AG09309 (cell line): ENCODE data around the gene RBFOX2.
A peak's percentile ranks its signal among the peaks of the same experiment; 100 is the strongest.
"Not testable (repeated sequence)": the region's sequence is repeated elsewhere in the genome, so short reads cannot be mapped to it uniquely, and the experiment has no call there.

ENCODE experiments used
- DNase-seq: peaks from one replicate; pipeline ENCODE4 v3.0.0-alpha.2; 2010; ENCODE audit warnings: low read depth
- H3K4me3 ChIP-seq: 2 replicates; pipeline ENCODE4 v1.5.1; 2011; ENCODE audit warnings: mild to moderate bottlenecking, low read depth, low read length, moderate library complexity; ENCODE audit not compliant: control insufficient read depth
- CTCF ChIP-seq: IDR thresholded peaks from 2 replicates; pipeline ENCODE4 v1.5.1; 2011; ENCODE audit warnings: mild to moderate bottlenecking, low read depth, low read length, inconsistent platforms; ENCODE audit not compliant: insufficient read depth, control insufficient read depth; ENCODE audit errors: missing control alignments

RBFOX2 gene

GRCh38 chr22:36055376-36056295 lies 27.0 kb upstream of the RBFOX2 start:
- peak; percentile 13 for DNase-seq
- TF ChIP-seq CTCF, result no peak
- no peak overlapping the region for H3K4me3 ChIP-seq

- not testable (repeated sequence) for DNase-seq, H3K4me3 ChIP-seq
Observed at GRCh38 chr22:36054446-36054845, 25.8 kb upstream of the RBFOX2 start.

- no peak overlapping the region for H3K4me3 ChIP-seq
- no peak for DNase-seq
- TF ChIP-seq CTCF, result no peak
Observed at GRCh38 chr22:36053242-36054147, 24.9 kb upstream of the RBFOX2 start.

GRCh38 chr22:36052505-36052941 lies 23.9 kb upstream of the RBFOX2 start:
- no peak overlapping the region for H3K4me3 ChIP-seq
- TF ChIP-seq CTCF, result no peak
- no peak for DNase-seq

- no peak for DNase-seq
- no peak overlapping the region for H3K4me3 ChIP-seq
- TF ChIP-seq CTCF, result no peak
Observed at GRCh38 chr22:36049678-36049997, 21.0 kb upstream of the RBFOX2 start.

- H3K4me3 ChIP-seq, result no peak overlapping the region
- TF ChIP-seq CTCF, result no peak
- no peak for DNase-seq
Observed at GRCh38 chr22:36048911-36049677, 20.5 kb upstream of the RBFOX2 start.

- not testable (repeated sequence) for H3K4me3 ChIP-seq, DNase-seq
Observed at GRCh38 chr22:36044517-36044916, 15.9 kb upstream of the RBFOX2 start.
